Esophagus muscularis mucosa (tissue), 4 donors: ENCODE measurements around the gene B9D1. TPM values are rescaled to one million over a fixed set of nuclear protein-coding genes. Genes with fewer than 3 reads are reported as not detected.

Source experiments
- DNase-seq: peaks from one replicate; pipeline ENCODE4 v3.0.0-alpha.2; 2017; ENCODE audit errors: extremely low spot score
- H3K27ac ChIP-seq, 4 donors: fragments of 200-600 bp; sonication (generic); replicated peaks in 1 of 4; 1 replicate in 3 of 4; 2 replicates in 1 of 4; pipeline ENCODE4 v1.5.1; 2016 to 2019; ENCODE audit warnings: mild to moderate bottlenecking in 1 of 4
- H3K27me3 ChIP-seq, 4 donors: fragments of 200-600 bp; sonication (generic); one replicate each; pipeline versions ENCODE4 v1.5.1 to v1.6.0; 2016 to 2019
- H3K36me3 ChIP-seq, 4 donors: fragments of 200-600 bp; sonication (generic); one replicate each; pipeline ENCODE4 v1.5.1; 2016 to 2019
- H3K4me1 ChIP-seq, 4 donors: fragments of 200-600 bp; sonication (generic); one replicate each; pipeline ENCODE4 v1.5.1; 2016 to 2019
- H3K4me3 ChIP-seq, 4 donors: fragments of 200-600 bp; sonication (generic); 1 replicate in 2 of 4; 2 replicates in 2 of 4; pipeline ENCODE4 v1.5.1; 2016 to 2019; ENCODE audit warnings: mild to moderate bottlenecking in 4 of 4, moderate library complexity in 1 of 4
- H3K9me3 ChIP-seq, 4 donors: fragments of 200-600 bp; sonication (generic); 1 replicate in 3 of 4; 2 replicates in 1 of 4; pipeline ENCODE4 v1.5.1; 2016 to 2019
- CTCF ChIP-seq, 3 experiments: fragments of 200-600 bp in 2 of 3; fragments of 450-650 bp in 1 of 3; sonication (generic) in 2 of 3; IDR thresholded peaks; one replicate each; pipeline ENCODE4 v1.5.1; 2017 to 2019; ENCODE audit warnings: antibody characterized with exemption in 3 of 3, mild to moderate bottlenecking in 2 of 3, moderate library complexity in 1 of 3
- EP300 ChIP-seq: sonication (generic); formaldehyde crosslinking; IDR thresholded peaks from one replicate; pipeline ENCODE4 v1.6.1; 2017; ENCODE audit warnings: antibody characterized with exemption
- POLR2A ChIP-seq: fragments of 450-650 bp; IDR thresholded peaks from one replicate; pipeline ENCODE4 v1.6.1; 2017; ENCODE audit warnings: antibody characterized with exemption, moderate library complexity, mild to moderate bottlenecking, low read depth
- POLR2AphosphoS5 ChIP-seq, 2 donors: sonication (generic); formaldehyde crosslinking; IDR thresholded peaks; one replicate each; pipeline ENCODE4 v1.6.1; 2017; ENCODE audit warnings: antibody characterized with exemption in 2 of 2
- WGBS: methylation state at CpG from one replicate; pipeline ENCODE4 v1.1.5; 2018; 5-methylcytosine and 5-hydroxymethylcytosine counted together
- intact Hi-C: fragments of 100-400 bp; cut with DNase I; formaldehyde crosslinking; loops from one replicate; pipeline ENCODE4 v1.15.1; 2023
- total RNA-seq, 4 donors: library from RNA; depleted of rRNA; stranded (reverse); fragments of >200 nt; gene quantifications; one replicate each; pipeline versions ENCODE4 v1.1.0 to v1.2.1, GENCODE V29; 2016

Gene B9D1
- total RNA-seq, 4 donors from 2014 or later, result 9.5 to 13.8 (median 9.9) TPM

DNA sequence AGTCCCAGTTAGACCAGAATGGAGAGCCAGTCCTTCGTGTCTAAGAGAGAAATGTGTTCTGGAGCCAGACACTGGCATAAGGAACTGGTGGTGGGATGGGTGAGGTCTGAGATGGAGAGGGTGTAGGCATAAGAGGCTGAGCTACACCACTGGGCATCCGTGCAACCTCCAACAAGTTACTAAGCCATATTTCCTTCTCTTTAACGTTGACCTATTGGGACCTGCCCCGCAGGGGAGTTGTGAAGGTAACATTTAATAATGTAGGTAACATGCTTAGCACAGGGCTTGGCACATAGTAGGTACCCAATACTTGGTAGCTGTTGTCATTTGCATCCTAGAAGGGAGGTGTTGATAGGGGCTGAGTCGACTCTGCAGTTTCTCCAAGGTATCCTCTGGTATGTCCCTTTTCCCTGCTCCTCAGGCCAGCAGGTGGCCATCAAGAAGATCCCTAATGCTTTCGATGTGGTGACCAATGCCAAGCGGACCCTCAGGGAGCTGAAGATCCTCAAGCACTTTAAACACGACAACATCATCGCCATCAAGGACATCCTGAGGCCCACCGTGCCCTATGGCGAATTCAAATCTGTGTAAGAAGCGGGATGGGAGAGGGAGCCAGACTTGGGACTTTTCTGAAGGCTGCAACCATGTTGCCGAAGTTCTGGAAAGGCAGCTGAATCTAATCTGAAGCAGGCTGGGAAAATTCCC, 17.0 kb upstream of the B9D1 start:
- TF ChIP-seq POLR2AphosphoS5 (IDR thresholded peaks at IDR 0.05) (no peak), CTCF (IDR thresholded peaks at IDR 0.05) (no peak), POLR2A (no peak), EP300 (no peak)
- H3K27me3 ChIP-seq, result no peaks in the 10 kb centered on the region
- peaks cover 38 to 51% (median 50%) of the 10 kb centered on the region in 4 donors for H3K36me3 ChIP-seq
- DNase-seq, result no peak
- peaks cover 32 to 73% (median 68%) of the 10 kb centered on the region in 4 donors for H3K4me1 ChIP-seq
- WGBS, result 67% methylated on average over 13 of the region's 13 CpGs
- no peaks in the 10 kb centered on the region for H3K9me3 ChIP-seq
- intact Hi-C loops, result loop anchor here (5.0 kb wide), 1 partner anchor 268 kb away; the partner anchor contains the start of gene ALDH3A2
- peak overlapping the region; percentile 72 to 92 (median 90) for H3K4me3 ChIP-seq
- H3K27ac ChIP-seq, result peak overlapping the region; percentile 91 to 97 (median 94)

DNA sequence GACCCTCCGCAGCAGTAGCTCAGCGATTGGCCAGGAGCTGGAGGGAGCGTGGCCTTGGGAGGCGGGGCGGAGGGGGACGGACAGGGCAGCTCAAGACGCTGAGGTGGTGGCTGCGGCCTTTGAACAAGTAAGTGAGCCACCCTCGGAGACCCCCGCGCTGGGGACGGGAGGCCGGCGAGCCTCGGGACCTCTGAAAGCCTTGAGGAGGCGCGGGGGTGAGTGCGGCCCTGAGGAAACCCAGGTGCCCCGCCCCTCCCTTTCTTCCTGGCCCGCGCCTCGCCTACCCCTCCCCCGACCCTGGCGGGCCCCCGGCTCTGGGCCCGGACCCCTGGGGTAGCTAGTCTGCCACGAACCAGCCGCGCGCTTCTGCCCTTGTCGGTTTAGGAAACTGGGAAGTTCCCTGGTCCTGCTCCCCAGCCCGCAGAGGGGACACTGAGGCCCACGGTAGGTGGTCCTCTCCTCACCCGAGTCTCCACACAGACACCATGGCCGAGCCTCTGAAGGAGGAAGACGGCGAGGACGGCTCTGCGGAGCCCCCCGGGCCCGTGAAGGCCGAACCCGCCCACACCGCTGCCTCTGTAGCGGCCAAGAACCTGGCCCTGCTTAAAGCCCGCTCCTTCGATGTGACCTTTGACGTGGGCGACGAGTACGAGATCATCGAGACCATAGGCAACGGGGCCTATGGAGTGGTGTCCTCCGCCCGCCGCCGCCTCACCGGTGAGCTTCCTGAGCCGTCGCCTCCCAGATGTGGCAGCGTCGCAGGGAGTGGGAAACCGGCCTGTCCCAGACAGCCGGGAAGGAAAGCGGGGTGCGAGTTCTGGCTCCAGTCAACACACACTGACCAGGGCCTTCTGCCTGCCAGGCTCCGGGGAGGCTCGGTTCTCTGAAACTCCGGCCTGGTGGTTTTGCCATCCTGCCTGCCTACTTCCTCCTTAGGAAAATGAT, 16.2 kb upstream of the B9D1 start, which contains the start of gene MAPK7:
TSS of gene MAPK7 (plus strand) at position 83 of the 945 bp plus-strand sequence. CDS start at position 486, 403 bp downstream.
- Histone ChIP-seq H3K36me3 (peaks cover 37 to 43% (median 42%) of the 10 kb centered on the region in 4 donors), H3K27me3 (no peaks in the 10 kb centered on the region), H3K27ac (peak within 1 kb of the TSS; percentile 91 to 97 (median 94)), H3K4me3 (peak within 1 kb of the TSS; percentile 72 to 92 (median 90)), H3K4me1 (peaks cover 24 to 65% (median 60%) of the 10 kb centered on the region in 4 donors), H3K9me3 (no peaks in the 10 kb centered on the region)
- intact Hi-C loops, result loop anchor here (5.0 kb wide), 1 partner anchor 269 kb away; the partner anchor contains the start of gene ALDH3A2
- 6% methylated on average over 20 of the region's 69 CpGs for WGBS
- no peak for DNase-seq
- TF ChIP-seq CTCF (IDR thresholded peaks at IDR 0.05), result no peak
- no peak for TF ChIP-seq EP300
- peak; percentile 72 to 91 for TF ChIP-seq POLR2AphosphoS5 (IDR thresholded peaks at IDR 0.05)
- TF ChIP-seq POLR2A, result peak; percentile 54

GRCh38 chr17:19377602-19378415, 15.3 kb upstream of the B9D1 start:
- no peaks in the 10 kb centered on the region for H3K27me3 ChIP-seq
- peaks cover 28 to 34% (median 33%) of the 10 kb centered on the region in 4 donors for H3K36me3 ChIP-seq
- H3K9me3 ChIP-seq, result no peaks in the 10 kb centered on the region
- H3K27ac ChIP-seq, result peak overlapping the region; percentile 91 to 97 (median 94)
- whole genome bisulfite sequencing, result 0% methylated on average over 36 of the region's 67 CpGs
- peaks cover 22 to 56% (median 51%) of the 10 kb centered on the region in 4 donors for H3K4me1 ChIP-seq
- DNase-seq, result peak; percentile 99
- TF ChIP-seq POLR2AphosphoS5 (IDR thresholded peaks at IDR 0.05), result peak; percentile 95 to 96
- peak in 2 of 3 experiments; percentile 6 to 12 for TF ChIP-seq CTCF (IDR thresholded peaks at IDR 0.05)
- TF ChIP-seq POLR2A, result peak; percentile 25
- no peak for TF ChIP-seq EP300
- peak overlapping the region; percentile 72 to 92 (median 90) for H3K4me3 ChIP-seq
- intact Hi-C loops, result loop anchor here (5.0 kb wide), 1 partner anchor 269 kb away; the partner anchor contains the start of gene ALDH3A2

GRCh38 chr17:19376811-19377210, 14.3 kb upstream of the B9D1 start:
- TF ChIP-seq POLR2AphosphoS5 (IDR thresholded peaks at IDR 0.05) (no peak), EP300 (no peak), POLR2A (no peak), CTCF (IDR thresholded peaks at IDR 0.05) (no peak)
- peak overlapping the region; percentile 91 to 97 (median 94) for H3K27ac ChIP-seq
- no peaks in the 10 kb centered on the region for H3K9me3 ChIP-seq
- no peak for DNase-seq
- intact Hi-C loops, result loop anchor here (5.0 kb wide), 1 partner anchor 270 kb away; the partner anchor contains the start of gene ALDH3A2
- peaks cover 22 to 46% (median 41%) of the 10 kb centered on the region in 4 donors for H3K4me1 ChIP-seq
- H3K27me3 ChIP-seq, result no peaks in the 10 kb centered on the region
- H3K36me3 ChIP-seq, result peaks cover 18 to 24% (median 23%) of the 10 kb centered on the region in 4 donors
- H3K4me3 ChIP-seq, result peak overlapping the region; percentile 72 to 92 (median 90)
- 50% methylated on average over 2 of the region's 2 CpGs for WGBS
